ENCODE results near the gene PACSIN1. TPM values are rescaled to one million over a fixed set of nuclear protein-coding genes. Genes with fewer than 3 reads are reported as not detected.
"Not testable (repeated sequence)": the region's sequence is repeated elsewhere in the genome, so short reads cannot be mapped to it uniquely, and the experiment has no call there.

Gene PACSIN1
- total RNA-seq, 2 experiments from 2014 or later: 19.3 to 88.4 TPM

GRCh38 chr6:34478796-34479195, 12.9 kb downstream of the PACSIN1 start:
- H3K4me2 ChIP-seq (ENCODE audit: low read length): no peak overlapping the region
- H3K4me1 ChIP-seq (ENCODE audit: insufficient read depth, low read length, poor library complexity, severe bottlenecking): peaks cover 67% of the 10 kb centered on the region
- H4K20me1 ChIP-seq (ENCODE audit: insufficient read depth, low read length): no peaks in the 10 kb centered on the region
- intact Hi-C loops (cut with micrococcal nuclease; ENCODE audit: unreplicated experiment): no loop called here
- H3K27ac ChIP-seq (ENCODE audit: low read depth, low read length, poor library complexity, severe bottlenecking): no peak overlapping the region
- peaks cover 12% of the 10 kb centered on the region for H3K36me3 ChIP-seq (ENCODE audit: insufficient read depth, low read length)
- no peaks in the 10 kb centered on the region for H3K9me2 ChIP-seq (ENCODE audit: insufficient read depth, low read length)
- TSS peak; percentile 11 for BruUV-seq (replicated peaks)
- no peak overlapping the region for H3K4me3 ChIP-seq (ENCODE audit: low read depth, low read length, poor library complexity, severe bottlenecking)
- TF ChIP-seq CTCF (conservative IDR thresholded peaks at IDR 0.05; ENCODE audit: low read length): no peak
- CTCF ChIA-PET (ENCODE audit: unreplicated experiment): no interaction called here
- no peak for DNase-seq (ENCODE audit: low spot score)
- POLR2A ChIA-PET: interaction anchor here (0.5 kb wide), 1 partner anchor 178 kb away, joined by 3 read pairs; no protein-coding TSS in a partner anchor
- no peak overlapping the region for H2AFZ ChIP-seq (ENCODE audit: low read length)
- peaks cover 70% of the 10 kb centered on the region; the same call in 1 of the 2 replicates for H3K79me2 ChIP-seq (ENCODE audit: insufficient read depth, low read depth, low read length)
- no peaks in the 10 kb centered on the region for H3K9me3 ChIP-seq (ENCODE audit: low read length)

- Histone ChIP-seq H3K4me2 (ENCODE audit: low read length) (peak overlapping the region; percentile 99), H3K36me3 (ENCODE audit: insufficient read depth, low read length) (peaks cover 10% of the 10 kb centered on the region), H3K27ac (ENCODE audit: low read depth, low read length, poor library complexity, severe bottlenecking) (peak overlapping the region; percentile 98), H3K79me2 (ENCODE audit: insufficient read depth, low read depth, low read length) (peaks cover 71% of the 10 kb centered on the region), H3K4me1 (ENCODE audit: insufficient read depth, low read length, poor library complexity, severe bottlenecking) (peaks cover 77% of the 10 kb centered on the region)
- POLR2A ChIA-PET: interaction anchor here (0.6 to 1.7 kb wide), 6 partner anchors 9 to 1824 kb away, joined by 3 to 7 read pairs (median 4); no protein-coding TSS in a partner anchor
- CTCF ChIA-PET (ENCODE audit: unreplicated experiment); BruUV-seq (replicated peaks); H2AFZ ChIP-seq (ENCODE audit: low read length); H3K9me2 ChIP-seq (ENCODE audit: insufficient read depth, low read length); H4K20me1 ChIP-seq (ENCODE audit: insufficient read depth, low read length); DNase-seq (ENCODE audit: low spot score); H3K4me3 ChIP-seq (ENCODE audit: low read depth, low read length, poor library complexity, severe bottlenecking); H3K9me3 ChIP-seq (ENCODE audit: low read length): not testable (repeated sequence)
- intact Hi-C loops (cut with micrococcal nuclease; ENCODE audit: unreplicated experiment): loop anchor here (10.0 kb wide), 1 partner anchor 971 kb away; the partner anchor contains the start of gene FANCE
These were observed 17.9 kb downstream of the PACSIN1 start for GRCh38 chr6:34483781-34484180.

GRCh38 chr6:34484391-34484790, 18.5 kb downstream of the PACSIN1 start:
- peak overlapping the region; percentile 99 for H3K4me2 ChIP-seq (ENCODE audit: low read length)

More at GRCh38 chr6:34484391-34484790, 18.5 kb downstream of the PACSIN1 start:
- Histone ChIP-seq H3K4me1 (ENCODE audit: insufficient read depth, low read length, poor library complexity, severe bottlenecking) (peaks cover 83% of the 10 kb centered on the region), H3K9me3 (ENCODE audit: low read length) (no peaks in the 10 kb centered on the region), H3K9me2 (ENCODE audit: insufficient read depth, low read length) (no peaks in the 10 kb centered on the region), H3K79me2 (ENCODE audit: insufficient read depth, low read depth, low read length) (peaks cover 70% of the 10 kb centered on the region), H3K36me3 (ENCODE audit: insufficient read depth, low read length) (peaks cover 8% of the 10 kb centered on the region; the same call in 1 of the 2 replicates), H3K27ac (ENCODE audit: low read depth, low read length, poor library complexity, severe bottlenecking) (peak overlapping the region; percentile 98), H3K4me3 (ENCODE audit: low read depth, low read length, poor library complexity, severe bottlenecking) (peak overlapping the region; percentile 70), H2AFZ (ENCODE audit: low read length) (no peak overlapping the region), H4K20me1 (ENCODE audit: insufficient read depth, low read length) (no peaks in the 10 kb centered on the region)
- no TSS peak for BruUV-seq (replicated peaks)
- CTCF ChIA-PET (ENCODE audit: unreplicated experiment): no interaction called here
- no peak for TF ChIP-seq CTCF (conservative IDR thresholded peaks at IDR 0.05; ENCODE audit: low read length)
- no peak for TF ChIP-seq EZH2phosphoT487 (IDR thresholded peaks at IDR 0.05; ENCODE audit: borderline replicate concordance, low read depth, low read length)
- intact Hi-C loops (cut with micrococcal nuclease; ENCODE audit: unreplicated experiment): loop anchor here (10.0 kb wide), 1 partner anchor 970 kb away; the partner anchor contains the start of gene FANCE
- POLR2A ChIA-PET: interaction anchor here (0.7 to 1.7 kb wide), 3 partner anchors 13 to 77 kb away, joined by 3 to 7 read pairs (median 4); no protein-coding TSS in a partner anchor
- no peak for DNase-seq (ENCODE audit: low spot score)

Measured in OCI-LY7 (cell line).